NCI-H69 (cell line): ENCODE results near the gene ST3GAL2.
A peak's percentile ranks its signal among the peaks of the same experiment; 100 is the strongest.

ENCODE experiments used
- DNase-seq: peaks from one replicate; lab custom pipeline; 2025; lab: John Stamatoyannopoulos, UW

Gene ST3GAL2, protein sequence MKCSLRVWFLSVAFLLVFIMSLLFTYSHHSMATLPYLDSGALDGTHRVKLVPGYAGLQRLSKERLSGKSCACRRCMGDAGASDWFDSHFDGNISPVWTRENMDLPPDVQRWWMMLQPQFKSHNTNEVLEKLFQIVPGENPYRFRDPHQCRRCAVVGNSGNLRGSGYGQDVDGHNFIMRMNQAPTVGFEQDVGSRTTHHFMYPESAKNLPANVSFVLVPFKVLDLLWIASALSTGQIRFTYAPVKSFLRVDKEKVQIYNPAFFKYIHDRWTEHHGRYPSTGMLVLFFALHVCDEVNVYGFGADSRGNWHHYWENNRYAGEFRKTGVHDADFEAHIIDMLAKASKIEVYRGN

DNA sequence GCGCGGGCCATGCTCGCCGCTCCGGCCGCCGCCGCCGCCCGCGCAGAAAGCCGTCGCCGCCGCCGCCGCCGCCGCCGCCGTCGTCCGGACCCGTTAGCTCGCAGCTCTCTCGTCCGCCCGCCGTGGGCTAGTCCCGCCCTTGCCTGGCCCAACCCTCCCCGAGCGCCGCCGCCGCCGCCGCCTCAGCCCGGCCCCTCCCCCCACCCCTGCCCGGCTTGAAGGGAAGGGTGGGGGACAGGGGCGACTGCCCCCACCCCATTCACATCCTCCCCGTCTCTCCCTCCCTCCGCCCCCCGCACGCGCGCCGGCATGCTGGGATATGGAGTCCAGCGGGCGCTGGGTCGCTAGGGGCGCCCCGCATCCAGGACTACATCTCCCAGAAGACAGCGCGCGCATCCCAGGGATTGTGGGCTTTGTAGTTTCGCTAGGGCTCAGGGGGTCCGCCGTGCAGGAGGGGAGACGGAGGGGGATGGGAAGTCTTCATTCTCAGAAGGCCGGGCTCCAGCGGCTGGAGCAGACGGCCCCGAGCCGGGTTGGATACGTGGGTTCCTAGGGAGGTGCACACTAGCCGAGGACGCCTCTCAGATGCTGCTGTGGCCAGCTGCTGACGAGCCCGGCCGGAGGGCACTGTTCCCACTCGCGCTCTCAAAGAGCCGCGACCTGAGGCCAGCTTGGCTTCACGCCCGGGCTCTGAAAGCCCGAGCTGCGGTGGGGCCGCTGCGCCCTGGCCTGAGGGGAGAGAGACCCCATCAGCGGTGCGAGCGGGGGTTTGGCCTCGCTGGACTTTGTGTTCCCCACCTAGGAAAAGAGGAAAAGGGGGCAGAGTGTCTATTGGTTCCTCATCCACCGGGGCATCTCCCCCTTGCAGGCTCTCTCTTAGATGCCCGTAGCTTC is at the start of gene ST3GAL2:
ST3GAL2 (minus strand) TSS at position 132 of the 894 bp plus-strand sequence. CDS start 40,570 bp downstream, outside the sequence.
- peak; percentile 95 for DNase-seq

DNA sequence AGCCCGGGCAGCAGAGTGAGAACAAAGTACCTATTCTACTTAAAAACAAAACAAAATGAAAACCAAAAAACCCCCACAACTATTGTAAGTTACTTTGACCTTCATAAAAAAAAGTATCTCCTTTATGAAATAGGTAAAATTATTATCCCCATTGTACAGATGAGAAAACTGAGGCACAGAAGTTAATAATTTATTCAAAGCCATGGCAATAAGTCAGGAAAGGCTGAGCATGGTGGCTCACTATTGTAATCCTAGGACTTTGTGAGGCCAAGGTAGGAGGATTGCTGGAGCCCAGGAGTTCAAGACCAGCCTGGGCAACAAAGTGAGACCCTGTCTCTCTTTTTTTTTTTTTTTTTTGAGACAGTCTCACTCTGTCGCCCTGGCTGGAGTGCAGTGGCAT is 46.0 kb upstream of the ST3GAL2 start:
- no peak for DNase-seq

DNA sequence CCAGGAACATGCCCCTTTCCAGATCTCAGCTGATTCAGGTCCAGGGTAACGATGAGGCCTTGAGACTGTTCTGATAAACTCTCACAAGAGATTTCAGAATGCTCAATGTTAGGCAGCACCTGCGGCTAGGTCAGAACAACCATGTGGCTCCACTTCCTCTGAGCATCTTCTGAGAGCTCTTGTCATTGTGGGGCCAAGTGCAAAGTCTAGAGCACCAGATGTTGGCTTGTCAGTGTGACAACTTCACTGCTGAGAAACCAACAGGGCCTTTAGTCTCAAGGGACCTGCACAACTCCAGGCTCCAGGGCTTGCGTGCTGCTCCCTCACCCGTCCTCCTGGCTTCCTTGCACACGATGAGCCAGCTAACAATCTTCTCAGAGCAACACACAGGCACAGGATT is 44.5 kb upstream of the ST3GAL2 start:
- no peak for DNase-seq

DNA sequence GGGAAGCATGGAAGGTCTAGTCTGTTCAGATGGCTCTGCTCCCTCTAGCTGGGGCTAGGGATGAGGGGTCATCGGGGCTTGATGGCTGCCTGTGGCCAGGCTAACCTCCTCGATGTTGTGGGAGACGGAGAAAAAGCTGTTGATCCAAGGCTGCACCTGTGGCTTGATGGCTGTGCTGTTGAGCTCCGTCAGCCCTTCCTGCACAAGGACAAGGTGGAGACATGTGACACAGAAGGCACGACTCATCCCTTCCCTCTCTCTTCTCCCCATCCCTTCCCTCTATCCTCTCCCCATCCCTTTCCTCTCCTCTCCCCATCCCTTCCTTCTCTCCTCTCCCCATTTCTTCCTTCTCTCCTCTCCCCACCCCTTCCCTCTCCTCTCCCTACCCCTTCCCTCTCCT is 43.7 kb upstream of the ST3GAL2 start:
- DNase-seq, result no peak

DNA sequence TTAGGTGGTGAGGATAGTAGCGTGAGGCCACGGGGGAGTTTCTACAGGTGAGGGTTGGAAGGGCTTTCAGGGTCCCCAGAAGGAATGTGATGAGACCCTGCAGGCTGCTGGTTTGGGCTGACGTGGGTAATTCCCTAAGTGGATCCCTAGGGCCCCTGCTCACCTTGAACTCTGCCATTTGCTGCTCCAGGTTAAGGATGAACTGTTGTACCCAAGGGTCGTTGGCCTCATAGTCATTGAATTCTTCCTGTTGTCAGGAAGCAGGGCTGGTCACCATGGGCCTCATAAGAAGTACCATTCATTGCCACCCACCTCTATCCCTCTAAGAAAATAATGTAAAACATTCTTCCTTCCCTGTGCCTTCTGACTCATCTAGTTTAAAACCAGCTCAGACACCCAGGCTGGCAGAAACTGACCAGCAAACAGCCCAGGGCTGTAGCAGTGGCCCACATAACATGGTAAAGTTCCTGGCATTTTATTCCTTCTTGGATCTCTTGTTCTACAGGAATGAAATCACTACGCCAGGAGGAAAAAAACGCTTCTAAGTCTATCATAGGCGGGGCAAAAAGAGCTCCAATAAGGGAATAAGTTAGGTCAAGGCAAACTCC is 43.1 kb upstream of the ST3GAL2 start:
- DNase-seq, result no peak

DNA sequence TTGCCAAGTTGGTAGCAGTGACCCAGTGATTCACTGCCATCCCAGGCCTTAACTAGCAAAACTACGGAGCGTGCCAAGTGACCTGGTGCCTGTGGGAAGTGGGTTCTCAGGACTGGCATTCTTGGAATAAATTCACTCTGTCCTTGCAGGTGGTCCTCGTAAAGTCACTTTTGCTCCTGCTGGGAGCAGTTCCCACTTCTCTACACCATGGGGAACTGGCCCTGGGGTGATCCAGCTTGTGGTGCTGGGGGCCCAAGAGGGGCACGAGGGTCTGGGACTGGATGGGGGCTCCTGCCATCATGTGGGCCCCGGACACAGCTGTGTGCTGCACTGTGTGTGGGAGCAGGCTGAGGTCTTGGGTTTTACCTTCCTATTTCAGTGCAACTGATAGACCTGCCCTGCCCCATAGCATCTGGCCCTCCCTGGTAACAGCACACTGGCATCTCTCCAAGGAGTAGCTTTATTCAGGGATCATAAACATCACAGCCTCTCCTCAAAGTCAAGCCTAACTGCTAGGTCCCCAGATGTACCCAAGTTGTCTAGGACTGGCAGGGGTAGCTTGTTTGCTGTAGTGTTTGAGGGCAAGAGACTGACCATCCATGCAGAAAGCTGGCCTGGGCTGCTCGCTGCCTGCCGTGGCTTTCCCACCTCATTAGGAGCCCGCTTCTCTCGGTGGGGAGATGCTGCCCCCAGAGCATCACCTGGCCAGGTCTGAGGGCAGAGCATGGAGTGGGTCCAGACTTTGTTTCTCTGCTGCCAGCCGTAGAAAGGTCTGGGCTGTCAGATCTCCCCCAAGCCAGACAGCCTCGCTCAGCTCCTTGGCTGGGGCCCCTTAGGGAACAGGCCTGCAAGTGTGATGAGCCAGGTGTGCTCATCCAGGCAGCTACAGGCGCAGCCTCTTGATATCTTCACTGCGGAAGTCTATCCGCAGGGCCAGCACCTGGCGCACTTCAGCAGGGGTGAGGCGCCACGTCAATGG is 41.5 kb upstream of the ST3GAL2 start:
- peak; percentile 3 for DNase-seq

DNA sequence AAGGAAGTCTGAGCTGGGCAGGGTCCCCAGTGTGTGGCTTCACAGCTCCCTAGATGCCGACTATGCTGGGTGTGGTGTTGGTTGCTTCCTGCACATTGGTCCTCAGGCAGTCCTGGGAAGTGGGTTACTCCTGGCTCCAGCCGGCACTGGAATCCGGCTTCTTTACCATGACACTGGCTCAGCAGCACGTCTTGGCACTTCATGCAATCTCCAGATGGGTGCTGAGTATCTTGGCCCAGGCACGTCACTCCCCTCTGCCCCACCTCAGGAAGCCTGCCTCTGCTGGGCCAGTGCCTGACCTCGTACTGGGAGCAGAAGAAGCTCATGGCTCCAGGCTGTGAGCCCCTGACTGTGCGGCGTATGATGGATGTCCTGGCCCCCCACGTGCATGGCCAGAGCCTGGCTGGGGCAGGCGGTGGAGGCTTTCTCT is 40.0 kb upstream of the ST3GAL2 start:
- DNase-seq, result no peak

DNA sequence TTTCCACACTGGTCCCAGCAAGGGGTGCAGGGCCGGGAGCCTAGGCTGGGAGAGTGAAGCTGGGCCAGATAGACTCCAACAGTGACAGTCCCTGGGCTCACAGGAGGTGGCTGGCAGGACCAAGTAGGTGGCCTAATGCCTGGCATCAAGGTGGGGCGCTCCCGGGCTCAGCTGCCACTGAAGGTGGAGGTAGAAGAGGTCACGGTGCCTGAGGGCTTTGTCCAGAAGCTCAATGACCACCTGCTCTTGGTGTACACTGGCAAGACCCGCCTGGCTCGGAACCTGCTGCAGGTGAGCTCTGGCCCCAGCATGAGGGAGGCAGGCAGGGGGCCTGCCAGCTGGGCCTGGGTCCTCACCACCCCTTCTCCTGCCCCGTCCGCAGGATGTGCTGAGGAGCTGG is 39.3 kb upstream of the ST3GAL2 start:
- DNase-seq, result no peak

DNA sequence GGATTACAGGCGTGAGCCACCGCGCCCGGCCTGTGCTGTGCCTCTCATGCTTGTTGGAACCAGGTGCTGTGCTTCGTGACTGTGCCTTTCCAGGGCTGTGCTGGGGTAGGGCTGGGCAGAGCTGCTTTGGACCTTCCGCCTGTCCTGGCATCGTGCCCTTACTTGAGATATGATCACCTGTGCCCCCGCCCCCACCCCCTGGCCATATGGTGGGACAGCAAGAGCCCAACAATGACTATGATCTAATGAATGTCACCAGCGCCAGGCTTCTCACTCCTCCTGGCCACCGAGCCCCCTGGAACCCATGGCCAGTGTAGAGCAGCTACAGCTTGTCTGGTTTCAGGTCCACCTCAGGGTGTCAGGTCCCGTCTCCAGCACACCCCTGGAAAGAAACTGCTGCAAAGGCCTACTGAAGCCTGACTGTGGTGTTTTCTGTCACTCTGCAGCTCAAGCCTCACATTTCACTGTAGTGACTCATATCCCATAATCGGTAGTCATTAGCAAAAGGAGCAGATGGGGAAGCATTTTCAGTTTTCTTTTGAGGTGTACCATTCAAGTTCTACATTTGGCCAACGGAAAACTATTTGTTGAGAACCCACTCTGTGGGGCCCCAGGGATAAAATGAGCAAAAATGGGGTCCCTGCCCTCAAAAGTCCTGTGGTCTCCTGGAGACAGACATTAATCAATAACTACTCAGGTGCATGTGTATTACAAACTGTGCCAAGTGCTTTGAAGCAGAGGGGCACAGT is 37.5 kb upstream of the ST3GAL2 start:
- DNase-seq, result peak; percentile 33

DNA sequence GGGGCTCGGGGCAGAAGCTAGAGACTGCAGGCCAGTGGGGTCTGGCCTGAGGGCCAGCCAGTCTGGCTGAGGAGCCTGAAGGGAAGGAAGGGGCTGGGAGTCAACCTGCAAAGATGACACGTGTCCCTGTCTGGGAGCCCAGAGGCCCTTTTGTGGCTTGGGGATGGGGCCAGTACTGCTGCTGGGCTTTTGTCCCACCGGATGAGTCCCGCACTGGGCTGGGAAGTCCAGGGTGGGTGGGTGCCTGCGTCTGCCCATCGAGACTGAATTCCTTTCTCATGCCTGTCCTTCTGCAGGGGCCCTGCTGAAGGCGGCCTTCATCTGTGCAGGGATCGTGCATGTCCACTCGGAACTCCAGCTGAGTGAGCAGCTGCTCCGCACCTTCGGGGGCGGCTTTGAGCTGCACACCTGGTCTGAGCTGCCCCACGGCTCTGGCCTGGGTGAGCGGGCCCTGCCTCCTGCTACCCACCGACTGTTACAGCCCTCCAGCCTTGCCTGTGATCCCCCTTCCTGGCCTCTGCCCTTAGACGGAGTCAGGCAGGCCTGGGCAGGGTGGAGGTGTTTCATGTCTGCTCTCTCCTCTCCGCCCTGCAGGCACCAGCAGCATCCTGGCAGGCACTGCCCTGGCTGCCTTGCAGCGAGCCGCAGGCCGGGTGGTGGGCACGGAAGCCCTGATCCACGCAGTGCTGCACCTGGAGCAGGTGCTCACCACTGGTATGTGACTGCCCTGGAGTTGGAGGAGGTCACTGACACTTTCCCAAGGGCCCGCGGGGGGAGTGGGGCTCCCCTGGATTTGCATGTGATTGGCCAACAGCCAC is 36.4 kb upstream of the ST3GAL2 start:
- no peak for DNase-seq

DNA sequence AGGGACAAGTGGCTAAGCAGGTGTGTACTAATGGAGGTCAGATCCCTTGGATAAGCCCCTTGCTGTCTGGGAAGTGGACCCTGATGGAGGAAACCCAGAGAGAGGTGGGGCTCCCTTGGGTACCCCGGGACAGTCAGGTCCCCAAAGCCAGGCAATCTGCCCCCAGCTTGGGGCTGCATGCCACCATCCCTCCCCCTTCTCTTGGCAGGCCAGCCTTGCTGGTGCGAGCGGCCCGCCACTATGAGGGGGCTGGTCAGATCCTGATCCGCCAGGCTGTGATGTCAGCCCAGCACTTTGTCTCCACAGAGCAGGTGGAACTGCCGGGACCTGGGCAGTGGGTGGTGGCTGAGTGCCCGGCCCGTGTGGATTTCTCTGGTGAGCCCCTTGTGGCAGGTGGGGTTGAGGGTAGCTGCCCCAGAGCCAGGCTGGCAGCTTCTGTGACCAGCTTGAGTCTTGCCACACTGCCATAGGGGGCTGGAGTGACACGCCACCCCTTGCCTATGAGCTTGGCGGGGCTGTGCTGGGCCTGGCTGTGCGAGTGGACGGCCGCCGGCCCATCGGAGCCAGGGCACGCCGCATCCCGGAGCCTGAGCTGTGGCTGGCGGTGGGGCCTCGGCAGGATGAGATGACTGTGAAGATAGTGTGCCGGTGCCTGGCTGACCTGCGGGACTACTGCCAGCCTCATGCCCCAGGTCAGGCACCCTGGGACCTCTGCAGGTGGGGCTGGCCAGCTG is 35.6 kb upstream of the ST3GAL2 start:
- DNase-seq, result no peak

DNA sequence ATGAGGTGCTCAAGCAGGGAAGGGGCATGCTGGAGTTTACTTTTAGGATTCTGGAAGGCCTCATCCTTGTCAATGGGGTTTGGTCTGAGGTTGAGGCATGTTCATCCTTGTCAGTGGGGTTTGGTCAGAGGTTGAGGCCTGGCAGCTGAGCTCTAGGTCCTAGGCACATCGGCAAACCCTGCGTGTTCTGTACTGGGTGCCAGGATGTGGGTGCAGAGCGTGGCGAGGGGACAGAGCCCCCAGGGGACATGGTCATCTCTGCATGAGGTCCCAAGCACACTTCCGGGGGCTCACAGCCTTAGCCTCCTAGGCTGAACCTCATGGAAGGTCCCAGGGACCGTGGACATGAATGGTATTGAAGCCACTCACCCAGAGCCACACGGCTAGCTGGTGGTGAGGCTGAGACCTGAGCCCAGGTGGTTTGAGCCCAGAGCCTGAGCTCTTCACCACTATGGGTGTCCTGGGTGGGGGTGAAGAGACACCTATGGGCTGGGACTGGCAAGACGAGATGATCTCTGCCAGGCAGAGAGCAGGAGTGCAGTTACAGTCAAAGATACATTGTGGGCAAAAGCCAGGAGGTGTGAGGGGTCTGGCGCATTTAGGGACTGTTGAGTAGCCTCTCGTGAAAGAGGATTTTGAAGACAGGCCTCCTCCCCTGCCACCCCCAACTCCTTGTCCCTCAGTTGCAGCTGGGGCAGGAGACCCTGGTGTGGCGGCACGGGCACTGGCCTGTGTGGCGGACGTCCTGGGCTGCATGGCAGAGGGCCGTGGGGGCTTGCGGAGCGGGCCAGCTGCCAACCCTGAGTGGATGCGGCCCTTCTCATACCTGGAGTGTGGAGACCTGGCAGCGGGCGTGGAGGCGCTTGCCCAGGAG is 34.8 kb upstream of the ST3GAL2 start:
- peak; percentile 4 for DNase-seq

DNA sequence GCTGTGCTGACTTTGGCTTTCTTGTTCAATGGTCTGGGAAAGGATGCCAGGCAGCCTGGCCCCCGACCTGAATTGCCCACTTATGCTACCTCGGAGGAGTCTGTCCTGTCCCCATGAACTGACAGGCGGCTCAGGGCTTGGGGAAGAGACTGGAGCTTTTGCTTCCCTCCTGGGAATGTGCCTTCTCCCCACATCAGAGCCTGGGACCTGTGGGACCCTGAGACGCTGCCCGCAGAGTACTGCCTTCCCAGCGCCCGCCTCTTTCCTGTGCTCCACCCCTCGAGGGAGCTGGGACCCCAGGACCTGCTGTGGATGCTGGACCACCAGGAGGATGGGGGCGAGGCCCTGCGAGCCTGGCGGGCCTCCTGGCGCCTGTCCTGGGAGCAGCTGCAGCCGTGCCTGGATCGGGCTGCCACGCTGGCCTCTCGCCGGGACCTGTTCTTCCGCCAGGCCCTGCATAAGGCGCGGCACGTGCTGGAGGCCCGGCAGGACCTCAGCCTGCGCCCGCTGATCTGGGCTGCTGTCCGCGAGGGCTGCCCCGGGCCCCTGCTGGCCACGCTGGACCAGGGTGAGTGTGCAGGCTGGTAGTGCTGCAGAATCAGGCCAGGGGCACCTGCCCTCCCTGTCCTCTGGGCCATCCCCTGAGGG is 34.0 kb upstream of the ST3GAL2 start:
- DNase-seq, result no peak

DNA sequence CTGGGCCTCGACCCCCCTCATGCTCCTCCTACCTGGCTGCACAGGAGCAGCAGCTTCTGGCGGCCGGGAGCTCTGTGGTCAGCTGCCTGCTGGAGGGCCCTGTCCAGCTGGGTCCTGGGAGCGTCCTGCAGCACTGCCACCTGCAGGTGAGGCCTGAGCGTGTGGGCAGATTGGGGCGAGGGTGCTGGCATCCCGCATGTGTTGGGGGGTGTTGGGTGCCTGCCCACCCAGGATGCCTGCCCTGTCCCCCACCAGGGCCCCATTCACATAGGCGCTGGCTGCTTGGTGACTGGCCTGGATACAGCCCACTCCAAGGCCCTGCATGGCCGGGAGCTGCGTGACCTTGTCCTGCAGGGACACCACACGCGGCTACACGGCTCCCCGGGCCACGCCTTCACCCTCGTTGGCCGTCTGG is 32.0 kb upstream of the ST3GAL2 start:
- no peak for DNase-seq

DNA sequence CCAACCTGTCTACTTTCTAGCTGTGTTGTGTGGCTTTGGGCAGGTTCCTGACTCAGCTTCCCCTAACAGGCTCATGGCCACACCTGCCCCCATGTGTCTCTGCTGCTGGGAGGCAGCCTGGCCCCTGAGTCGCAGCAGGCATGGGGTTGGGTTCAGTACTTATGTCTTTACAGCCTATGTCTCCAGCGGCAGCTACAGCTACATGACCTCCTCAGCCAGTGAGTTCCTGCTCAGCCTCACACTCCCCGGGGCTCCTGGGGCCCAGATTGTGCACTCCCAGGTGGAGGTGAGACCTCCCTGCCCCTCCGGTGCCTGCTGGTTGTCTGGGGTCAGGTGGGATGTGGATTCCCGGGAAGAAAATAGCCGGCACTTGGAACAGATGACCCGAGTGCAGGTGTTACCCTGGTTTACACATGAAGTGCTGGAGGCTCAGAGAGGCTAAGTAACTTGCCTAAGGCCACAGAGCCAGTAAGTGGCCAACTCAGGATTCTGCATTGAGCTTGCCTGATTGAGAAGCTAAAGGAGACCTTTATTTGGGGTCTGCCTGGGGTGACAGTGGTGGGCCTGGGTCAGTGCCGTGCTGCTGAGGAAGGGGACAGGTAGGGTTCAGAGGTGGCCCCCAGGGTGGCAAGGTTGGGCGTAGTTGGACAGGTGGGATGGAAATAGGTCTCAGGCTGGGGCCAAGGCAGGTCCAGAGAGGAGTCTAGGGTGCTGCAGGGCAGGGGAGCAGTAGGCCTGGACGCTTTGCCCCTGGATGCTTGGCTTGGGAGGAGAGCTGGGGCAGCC is 31.4 kb upstream of the ST3GAL2 start:
- no peak for DNase-seq

DNA sequence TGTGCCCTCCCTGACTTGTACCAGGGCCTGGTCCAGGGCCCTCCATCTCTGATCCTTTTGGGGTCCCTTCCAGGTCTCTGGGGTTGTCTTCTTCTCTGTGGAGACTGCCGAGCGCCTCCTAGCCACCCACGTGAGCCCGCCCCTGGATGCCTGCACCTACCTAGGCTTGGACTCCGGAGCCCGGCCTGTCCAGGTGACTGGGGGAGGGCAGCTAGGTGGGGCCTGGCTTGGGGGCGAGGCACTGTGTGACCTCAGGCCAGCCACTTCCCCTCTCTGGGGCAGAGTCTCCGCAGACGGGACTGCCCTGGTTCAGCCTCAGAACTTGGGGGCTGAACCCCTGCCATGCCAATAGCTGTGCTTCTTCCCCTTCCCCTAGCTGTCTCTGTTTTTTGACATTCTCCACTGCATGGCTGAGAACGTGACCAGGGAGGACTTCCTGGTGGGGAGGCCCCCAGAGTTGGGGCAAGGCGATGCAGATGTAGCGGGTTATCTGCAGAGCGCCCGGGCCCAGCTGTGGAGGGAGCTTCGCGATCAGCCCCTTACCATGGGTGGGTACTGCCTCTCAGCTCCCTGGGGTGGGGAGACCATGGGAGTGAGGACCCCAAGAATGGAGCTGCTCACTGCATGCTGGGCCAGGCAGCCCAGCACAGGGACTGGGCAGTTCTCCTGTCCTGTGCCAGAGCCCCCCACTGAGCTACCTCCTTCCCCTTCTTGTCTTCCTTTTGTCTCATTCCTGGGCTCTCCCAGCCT is 30.1 kb upstream of the ST3GAL2 start:
- DNase-seq, result no peak
